H1 (cell line): ENCODE results near the gene PARD6A.

Source experiments
- CHD2 ChIP-seq: IDR thresholded peaks from 2 replicates; pipeline ENCODE4 v1.6.1; 2012; ENCODE audit warnings: low read length, improper control_type of control experiment
- FOSL1 ChIP-seq: IDR thresholded peaks from 2 replicates; pipeline ENCODE4 v1.6.1; 2011; ENCODE audit warnings: mild to moderate bottlenecking, low read depth, low read length, moderate library complexity; ENCODE audit not compliant: insufficient read depth
- POLR2A ChIP-seq, 2 experiments: IDR thresholded peaks; 1 replicate in 1 of 2; 2 replicates in 1 of 2; pipeline ENCODE4 v1.6.1; 2011; ENCODE audit warnings: low read depth in 2 of 2, low read length in 2 of 2, mild to moderate bottlenecking in 2 of 2; ENCODE audit errors: control extremely low read depth in 1 of 2
- RAD21 ChIP-seq, 2 experiments: IDR thresholded peaks in 1 of 2; conservative IDR thresholded peaks in 1 of 2; 2 replicates each; pipeline ENCODE4 v1.6.1; 2011; ENCODE audit warnings: low read depth in 2 of 2, low read length in 2 of 2, improper control_type of control experiment in 1 of 2, inconsistent platforms in 1 of 2, mild to moderate bottlenecking in 1 of 2, moderate library complexity in 1 of 2
- SP1 ChIP-seq: IDR thresholded peaks from 2 replicates; pipeline ENCODE4 v1.6.1; 2011; ENCODE audit warnings: low read depth, low read length
- TF ChIP-seq, protein P1 (sequence below), 3 experiments: IDR thresholded peaks; 1 replicate in 2 of 3; 2 replicates in 1 of 3; pipeline versions ENCODE4 v1.5.1 to v1.6.1; 2011; ENCODE audit warnings: low read length in 3 of 3, mild to moderate bottlenecking in 3 of 3, inconsistent platforms in 2 of 3, low read depth in 1 of 3, moderate library complexity in 1 of 3; ENCODE audit not compliant: insufficient read depth in 1 of 3; ENCODE audit errors: control extremely low read depth in 1 of 3

DNA sequence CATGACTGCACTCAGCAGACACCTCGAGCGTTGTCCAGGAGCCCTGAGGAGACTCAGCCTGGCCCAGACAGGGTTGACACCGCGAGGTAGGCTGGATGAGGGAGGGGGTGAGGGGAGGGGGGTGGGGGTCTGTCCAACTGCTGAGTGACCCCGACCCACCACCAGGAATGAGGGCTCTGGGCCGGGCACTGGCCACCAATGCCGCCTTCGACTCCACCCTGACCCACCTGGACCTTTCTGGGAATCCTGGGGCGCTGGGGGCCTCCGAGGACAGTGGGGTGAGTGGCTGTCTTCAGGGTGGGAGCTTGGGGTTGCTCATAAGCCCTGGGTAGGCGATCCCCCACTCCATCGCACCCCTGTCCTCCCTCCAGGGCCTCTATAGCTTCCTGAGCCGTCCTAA lies 13.1 kb upstream of the PARD6A start:
- TF ChIP-seq FOSL1 (no peak), CHD2 (no peak), SP1 (no peak), POLR2A (IDR thresholded peaks at IDR 0.05; ENCODE audit: control extremely low read depth in 1 of 2, low read depth in 2 of 2, low read length in 2 of 2) (no peak), RAD21 (IDR thresholded peaks at IDR 0.05 in 1 of 2, conservative IDR thresholded peaks at IDR 0.05 in 1 of 2; ENCODE audit: low read depth in 2 of 2, low read length in 2 of 2) (no peak)
- TF ChIP-seq, protein P1, sequence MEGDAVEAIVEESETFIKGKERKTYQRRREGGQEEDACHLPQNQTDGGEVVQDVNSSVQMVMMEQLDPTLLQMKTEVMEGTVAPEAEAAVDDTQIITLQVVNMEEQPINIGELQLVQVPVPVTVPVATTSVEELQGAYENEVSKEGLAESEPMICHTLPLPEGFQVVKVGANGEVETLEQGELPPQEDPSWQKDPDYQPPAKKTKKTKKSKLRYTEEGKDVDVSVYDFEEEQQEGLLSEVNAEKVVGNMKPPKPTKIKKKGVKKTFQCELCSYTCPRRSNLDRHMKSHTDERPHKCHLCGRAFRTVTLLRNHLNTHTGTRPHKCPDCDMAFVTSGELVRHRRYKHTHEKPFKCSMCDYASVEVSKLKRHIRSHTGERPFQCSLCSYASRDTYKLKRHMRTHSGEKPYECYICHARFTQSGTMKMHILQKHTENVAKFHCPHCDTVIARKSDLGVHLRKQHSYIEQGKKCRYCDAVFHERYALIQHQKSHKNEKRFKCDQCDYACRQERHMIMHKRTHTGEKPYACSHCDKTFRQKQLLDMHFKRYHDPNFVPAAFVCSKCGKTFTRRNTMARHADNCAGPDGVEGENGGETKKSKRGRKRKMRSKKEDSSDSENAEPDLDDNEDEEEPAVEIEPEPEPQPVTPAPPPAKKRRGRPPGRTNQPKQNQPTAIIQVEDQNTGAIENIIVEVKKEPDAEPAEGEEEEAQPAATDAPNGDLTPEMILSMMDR (IDR thresholded peaks at IDR 0.05; ENCODE audit: control extremely low read depth in 1 of 3, insufficient read depth in 1 of 3, low read depth in 1 of 3, low read length in 3 of 3) = no peak
